Colonic mucosa (tissue), 4 donors: ENCODE results near the gene FADS2. TPM values are rescaled to one million over a fixed set of nuclear protein-coding genes. Genes with fewer than 3 reads are reported as not detected.
A peak's percentile ranks its signal among the peaks of the same experiment; 100 is the strongest.

Source experiments
- DNase-seq: peaks from one replicate; pipeline ENCODE4 v3.0.0-alpha.2; 2020
- H3K27ac ChIP-seq: fragments of 200-600 bp; one replicate; pipeline ENCODE4 v1.8.0; 2021
- H3K27me3 ChIP-seq: fragments of 200-600 bp; one replicate; pipeline ENCODE4 v1.8.0; 2021
- H3K36me3 ChIP-seq: fragments of 200-600 bp; one replicate; pipeline ENCODE4 v1.8.0; 2021
- H3K4me1 ChIP-seq: fragments of 200-600 bp; one replicate; pipeline ENCODE4 v1.8.0; 2021; ENCODE audit warnings: mild to moderate bottlenecking
- H3K4me3 ChIP-seq: fragments of 200-600 bp; one replicate; pipeline ENCODE4 v1.8.0; 2021
- H3K9ac ChIP-seq, 2 donors: one replicate each; pipeline ENCODE4 v1.7.0; 2013; ENCODE audit warnings: control low read depth in 2 of 2, low read depth in 2 of 2, low read length in 2 of 2
- H3K9me3 ChIP-seq: fragments of 200-600 bp; one replicate; pipeline ENCODE4 v1.8.0; 2021
- CTCF ChIP-seq: fragments of 200-600 bp; IDR thresholded peaks from one replicate; pipeline ENCODE4 v1.8.0; 2022; ENCODE audit warnings: antibody characterized with exemption, mild to moderate bottlenecking
- intact Hi-C: fragments of 100-400 bp; cut with DNase I; formaldehyde crosslinking; loops from one replicate; pipeline ENCODE4 v1.14.1; 2022
- total RNA-seq, 2 donors: library from RNA; stranded (reverse); fragmentation: NEBNext Ultra II Directional in 1 of 2; extraction: Animal tissue kit (Norgen Biotek cat#: 25700) in 1 of 2; gene quantifications; one replicate each; pipeline ENCODE4 v1.2.1, GENCODE V29; 2021
- donor health status: healthy.
- donor health status: DM: no; HTN: no; CAD: no.
- donor health status: DM: no; HTN: no; CAD: no.

Gene FADS2
- total RNA-seq, 2 donors from 2014 or later, result 13.9 to 38.6 TPM

DNA sequence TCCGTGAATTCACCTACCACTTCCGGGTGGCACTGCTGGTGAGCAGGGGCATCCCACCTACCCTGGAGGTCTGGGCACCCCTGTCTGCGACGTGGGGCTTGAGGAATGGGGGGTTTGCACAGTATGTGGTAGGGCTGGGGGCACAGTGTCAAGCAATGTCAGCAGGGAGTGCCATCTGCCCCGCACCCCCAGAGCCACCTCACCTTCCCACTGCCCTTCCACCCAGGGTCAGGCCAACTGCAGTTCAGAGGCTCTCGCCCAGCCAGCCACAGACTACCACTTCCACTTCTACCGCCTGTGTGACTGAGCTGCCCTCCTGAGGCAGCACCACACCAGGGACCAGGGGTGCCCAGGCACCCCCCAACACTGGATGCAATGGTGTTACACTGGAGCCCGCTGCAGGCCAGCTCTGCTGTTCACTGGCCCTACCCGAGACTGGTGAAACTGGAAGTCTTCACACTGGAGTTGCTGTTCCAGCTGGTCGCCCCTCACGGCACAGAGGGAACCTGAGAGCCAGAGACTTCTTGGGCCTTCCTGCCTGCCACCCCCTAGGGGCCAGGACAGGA, 42.2 kb upstream of the FADS2 start:
- H3K36me3 ChIP-seq, result peaks cover 3% of the 10 kb centered on the region
- no peaks in the 10 kb centered on the region for H3K27me3 ChIP-seq
- H3K27ac ChIP-seq, result no peak overlapping the region
- H3K9me3 ChIP-seq, result no peaks in the 10 kb centered on the region
- H3K4me1 ChIP-seq, result no peaks in the 10 kb centered on the region
- no peak for TF ChIP-seq CTCF
- no peak overlapping the region for H3K9ac ChIP-seq
- no peak for DNase-seq
- intact Hi-C loops, result no loop called here
- H3K4me3 ChIP-seq, result no peak overlapping the region

- Histone ChIP-seq H3K4me1 (no peaks in the 10 kb centered on the region), H3K9ac (no peak overlapping the region), H3K4me3 (no peak overlapping the region), H3K36me3 (peaks cover 3% of the 10 kb centered on the region), H3K9me3 (no peaks in the 10 kb centered on the region), H3K27me3 (no peaks in the 10 kb centered on the region), H3K27ac (no peak overlapping the region)
- TF ChIP-seq CTCF, result peak; percentile 17
- peak; percentile 41 for DNase-seq
- intact Hi-C loops, result no loop called here
These were observed 40.1 kb upstream of the FADS2 start for GRCh38 chr11:61787928-61788491.

- no peaks in the 10 kb centered on the region for H3K27me3 ChIP-seq
- H3K4me3 ChIP-seq, result peak overlapping the region; percentile 77
- peaks cover 8% of the 10 kb centered on the region for H3K4me1 ChIP-seq
- H3K9me3 ChIP-seq, result no peaks in the 10 kb centered on the region
- TF ChIP-seq CTCF, result no peak
- H3K36me3 ChIP-seq, result no peaks in the 10 kb centered on the region
- peak; percentile 68 for DNase-seq
- intact Hi-C loops, result no loop called here
- peak overlapping the region; percentile 83 to 94 for H3K9ac ChIP-seq
- H3K27ac ChIP-seq, result peak overlapping the region; percentile 89
These were observed 36.3 kb upstream of the FADS2 start for GRCh38 chr11:61791737-61792309.

DNA sequence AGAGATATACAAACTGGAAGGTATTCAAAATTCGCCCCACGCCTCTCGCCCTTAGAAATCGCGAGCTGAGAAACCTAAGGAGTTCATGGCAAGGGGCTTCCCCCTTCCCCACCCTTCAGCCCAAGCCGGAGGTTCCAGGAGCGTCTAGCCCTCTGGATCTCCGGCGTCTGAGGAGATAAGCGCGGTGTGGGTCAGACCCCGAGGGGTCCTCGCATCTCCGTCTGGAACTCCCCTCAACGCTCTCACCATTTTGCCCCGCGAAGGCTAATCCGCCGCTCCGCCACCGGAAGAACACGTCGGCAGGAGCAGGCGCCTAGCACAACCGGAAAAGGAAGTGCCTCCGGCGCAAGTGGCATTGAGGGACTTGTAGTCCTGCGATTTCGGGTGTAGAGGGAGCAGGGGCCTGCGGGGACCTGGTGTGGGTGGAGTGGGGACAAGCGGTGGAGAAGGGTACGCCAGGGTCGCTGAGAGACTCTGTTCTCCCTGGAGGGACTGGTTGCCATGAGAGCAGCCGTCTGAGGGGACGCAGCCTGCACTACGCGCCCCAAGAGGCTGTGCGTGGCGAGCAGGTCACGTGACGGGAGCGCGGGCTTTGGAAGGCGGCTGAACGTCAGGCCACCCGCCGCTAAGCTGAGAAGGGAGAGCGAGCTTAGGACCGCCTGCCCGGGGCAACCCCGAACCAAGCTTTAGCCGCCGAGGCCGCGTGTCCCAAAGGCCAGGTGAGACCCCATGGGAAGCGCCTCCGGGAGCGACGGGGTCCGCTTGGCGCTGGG, 35.6 kb upstream of the FADS2 start, which contains the start of the genes FEN1 and TMEM258:
Gene FEN1, plus strand, starts transcription at position 602 of the 773 bp plus-strand sequence. CDS start 2,451 bp downstream, outside the sequence.
Gene TMEM258, minus strand, starts transcription at position 290 of the 773 bp plus-strand sequence. Its CDS starts 41 bp downstream, at position 249.
- peak within 1 kb of the TSS; percentile 83 to 94 for H3K9ac ChIP-seq
- H3K27ac ChIP-seq, result peak within 1 kb of the TSS; percentile 89
- intact Hi-C loops, result no loop called here
- DNase-seq, result peak; percentile 89
- no peaks in the 10 kb centered on the region for H3K36me3 ChIP-seq
- H3K4me3 ChIP-seq, result peak within 1 kb of the TSS; percentile 77
- no peaks in the 10 kb centered on the region for H3K9me3 ChIP-seq
- H3K27me3 ChIP-seq, result no peaks in the 10 kb centered on the region
- no peak for TF ChIP-seq CTCF
- peaks cover 8% of the 10 kb centered on the region for H3K4me1 ChIP-seq

- Histone ChIP-seq H3K36me3 (no peaks in the 10 kb centered on the region), H3K4me3 (peak overlapping the region; percentile 77), H3K9ac (peak overlapping the region; percentile 83 to 94), H3K27me3 (no peaks in the 10 kb centered on the region), H3K9me3 (no peaks in the 10 kb centered on the region), H3K4me1 (peaks cover 8% of the 10 kb centered on the region), H3K27ac (peak overlapping the region; percentile 89)
- DNase-seq, result no peak
- no peak for TF ChIP-seq CTCF
- intact Hi-C loops, result no loop called here
These were observed 34.8 kb upstream of the FADS2 start for GRCh38 chr11:61793083-61793828.
